Sigmoid colon (tissue), 4 donors: ENCODE results near the gene DUSP9.

Experiments used
- CTCF ChIP-seq, 4 experiments: fragments of 450-650 bp in 3 of 4; fragments of 200-600 bp in 1 of 4; IDR thresholded peaks; one replicate each; pipeline ENCODE4 v1.5.1; 2016 to 2019; ENCODE audit warnings: antibody characterized with exemption in 4 of 4, mild to moderate bottlenecking in 3 of 4, moderate library complexity in 2 of 4
- EP300 ChIP-seq, 4 donors: sonication (generic); formaldehyde crosslinking; IDR thresholded peaks; one replicate each; pipeline ENCODE4 v1.6.1; 2017; ENCODE audit warnings: antibody characterized with exemption in 4 of 4
- POLR2AphosphoS5 ChIP-seq, 4 donors: sonication (generic); formaldehyde crosslinking; IDR thresholded peaks; one replicate each; pipeline ENCODE4 v1.6.1; 2017; ENCODE audit warnings: antibody characterized with exemption in 4 of 4

- TF ChIP-seq CTCF (IDR thresholded peaks at IDR 0.05): no peak
- no peak for TF ChIP-seq EP300 (IDR thresholded peaks at IDR 0.05)
- no peak for TF ChIP-seq POLR2AphosphoS5 (IDR thresholded peaks at IDR 0.05)
These were observed 11.6 kb upstream of the DUSP9 start for GRCh38 chrX:153635388-153635787.
